ENCODE measurements around the gene SSX1.
"Not testable (repeated sequence)": the region's sequence is repeated elsewhere in the genome, so short reads cannot be mapped to it uniquely, and the experiment has no call there.

Gene SSX1, protein sequence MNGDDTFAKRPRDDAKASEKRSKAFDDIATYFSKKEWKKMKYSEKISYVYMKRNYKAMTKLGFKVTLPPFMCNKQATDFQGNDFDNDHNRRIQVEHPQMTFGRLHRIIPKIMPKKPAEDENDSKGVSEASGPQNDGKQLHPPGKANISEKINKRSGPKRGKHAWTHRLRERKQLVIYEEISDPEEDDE

DNA sequence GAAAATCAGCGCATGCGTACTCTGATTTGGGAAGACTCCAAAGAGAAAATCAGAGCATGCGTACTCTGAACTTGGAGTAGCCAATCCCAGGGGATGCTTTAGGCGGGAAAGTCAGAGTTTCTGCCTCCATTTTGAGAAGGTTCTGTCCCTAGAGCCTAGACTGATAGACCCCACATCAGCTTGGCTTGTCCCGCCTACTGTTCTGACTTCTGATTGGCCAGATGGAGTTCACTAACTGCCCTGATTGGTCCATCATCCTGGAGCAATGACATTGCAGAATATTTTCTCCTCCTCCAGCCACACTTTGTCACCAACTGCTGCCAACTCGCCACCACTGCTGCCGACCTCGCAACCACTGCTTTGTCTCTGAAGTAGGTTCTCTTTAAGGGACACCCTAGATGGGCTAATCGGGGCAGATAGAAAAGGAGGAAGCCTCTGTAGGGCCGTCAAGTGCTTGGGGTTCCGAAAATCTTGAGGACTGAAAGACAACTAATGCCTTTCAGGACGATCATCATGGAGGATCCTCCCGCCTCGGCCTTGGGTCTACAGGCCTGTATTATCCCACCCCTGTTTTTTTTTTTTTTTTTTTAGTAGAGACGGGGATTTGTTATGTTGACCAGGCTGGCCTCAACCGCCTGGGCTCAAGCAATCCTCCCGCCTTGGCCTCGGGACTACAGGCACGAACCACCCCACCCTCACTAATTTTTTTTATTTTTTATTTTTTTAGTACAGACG, at the start of gene SSX1:
TSS of gene SSX1 (plus strand) at position 331 of the 735 bp plus-strand sequence. CDS start 1,850 bp downstream, outside the sequence.
- DNase-seq, result not testable (repeated sequence)

- not testable (repeated sequence) for DNase-seq
These were observed 40.9 kb upstream of the SSX1 start for GRCh38 chrX:48214341-48214740.

DNA sequence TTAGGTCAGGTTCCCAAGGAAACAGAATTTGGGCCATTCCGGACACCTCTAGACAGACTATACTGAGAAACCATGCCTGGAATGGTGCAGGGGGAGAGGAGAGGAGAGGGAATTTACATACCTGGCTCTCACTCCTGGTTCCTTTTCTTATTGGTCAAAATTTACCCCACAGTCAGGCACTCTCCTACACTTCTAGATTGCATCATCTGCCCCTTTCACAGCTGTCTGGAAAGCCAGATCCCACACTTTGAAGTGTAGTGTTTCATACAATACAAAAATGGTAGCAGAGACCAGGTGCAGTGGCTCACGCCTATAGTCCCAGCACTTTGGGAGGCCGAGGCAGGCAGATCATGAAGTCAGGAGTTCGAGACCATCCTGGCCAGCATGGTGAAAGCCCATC, 31.0 kb upstream of the SSX1 start:
- not testable (repeated sequence) for DNase-seq

DNA sequence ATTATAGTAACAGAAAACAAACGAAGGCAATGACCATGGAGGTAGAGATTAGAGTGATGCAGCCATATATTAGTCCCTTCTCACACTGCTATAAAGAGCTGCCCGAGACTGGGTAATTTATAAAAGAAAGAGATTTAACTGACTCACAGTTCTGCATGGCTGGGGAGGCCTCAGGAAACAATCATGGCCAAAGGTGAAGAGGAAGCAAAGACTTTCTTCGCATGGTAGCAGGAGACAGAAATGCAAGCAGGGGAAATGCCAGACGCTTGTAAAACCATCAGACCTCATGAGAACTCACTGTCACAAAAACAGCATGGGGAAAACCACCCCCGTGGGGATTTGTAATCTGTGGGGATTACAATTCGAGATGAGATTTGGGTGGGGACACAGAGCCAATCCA, 2.2 kb upstream of the SSX1 start:
- not testable (repeated sequence) for DNase-seq

DNA sequence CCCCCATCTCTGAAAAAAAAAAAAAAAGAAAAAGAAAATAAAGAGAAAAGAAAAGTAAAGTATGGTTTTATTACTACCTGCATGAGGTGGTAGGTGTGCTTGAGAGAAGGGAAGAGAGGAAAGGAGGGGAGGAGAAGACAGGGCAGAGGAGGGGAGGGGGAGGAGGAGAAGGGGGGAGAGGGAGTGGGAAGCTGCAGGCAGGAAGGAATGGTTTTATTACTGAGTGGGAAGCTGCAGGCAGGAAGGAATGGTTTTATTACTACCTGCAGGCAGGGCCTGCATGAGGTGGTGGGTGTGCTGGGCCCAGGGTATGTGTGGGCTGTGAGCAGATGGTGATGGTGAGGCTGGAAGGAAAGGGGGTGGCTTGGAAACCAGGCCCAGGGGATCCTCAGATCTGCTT, 19.2 kb downstream of the SSX1 start:
- DNase-seq, result not testable (repeated sequence)

DNA sequence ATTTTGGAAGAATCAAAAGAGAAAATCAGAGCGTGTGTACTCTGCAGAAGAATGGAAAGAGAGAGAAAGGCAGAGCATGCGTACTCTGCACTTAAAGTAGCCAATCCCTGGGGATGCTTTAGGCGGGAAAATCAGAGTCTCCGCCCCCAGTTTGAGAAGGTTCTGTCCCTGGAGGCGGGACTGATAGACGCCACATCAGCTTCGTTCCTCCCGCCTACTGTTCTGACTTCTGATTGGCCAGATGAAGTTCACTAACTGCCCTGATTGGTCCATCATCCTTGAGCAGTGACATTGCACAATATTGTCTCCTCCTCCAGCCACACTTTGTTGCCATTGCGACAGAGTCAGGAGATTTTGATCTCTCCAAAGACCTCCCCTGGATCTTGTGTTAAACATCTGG, 23.8 kb downstream of the SSX1 start:
- no peak for DNase-seq

DNA sequence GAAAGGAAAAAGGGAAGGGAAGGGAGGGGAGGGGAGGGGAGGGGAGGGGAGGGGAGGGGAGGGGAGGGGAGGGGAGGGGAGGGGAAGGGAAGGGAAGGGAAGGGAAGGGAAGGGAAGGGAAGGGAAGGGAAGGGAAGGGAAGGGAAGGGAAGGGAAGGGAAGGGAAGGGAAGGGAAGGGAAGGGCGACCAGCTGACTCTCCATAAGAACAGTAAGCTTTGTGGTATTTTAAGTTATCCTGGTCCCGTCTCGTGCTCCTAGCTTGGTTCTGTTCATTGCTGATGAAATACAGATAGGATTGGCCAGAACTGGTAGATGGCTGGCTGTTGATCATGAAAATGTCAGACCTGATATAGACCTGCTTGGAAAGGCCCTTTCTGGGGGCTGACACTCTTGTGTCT, 25.5 kb downstream of the SSX1 start:
- DNase-seq, result not testable (repeated sequence)

DNA sequence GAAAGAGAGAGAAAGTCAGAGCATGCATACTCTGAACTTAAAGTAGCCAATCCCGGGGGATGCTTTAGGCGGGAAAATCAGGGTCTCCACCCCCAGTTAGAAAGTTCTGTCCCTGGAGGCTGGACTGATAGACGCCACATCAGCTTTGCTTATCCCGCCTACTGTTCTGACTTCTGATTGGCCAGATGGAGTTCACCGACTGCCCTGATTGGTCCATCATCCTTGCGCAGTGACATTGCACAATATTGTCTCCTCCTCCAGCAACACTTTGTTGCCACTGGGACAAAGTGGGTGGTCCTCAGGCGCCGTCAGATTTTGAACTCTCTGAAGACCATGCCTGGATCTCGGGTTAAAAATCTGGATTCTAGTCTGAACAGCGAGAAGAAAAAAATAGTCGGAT, 51.0 kb downstream of the SSX1 start:
- no peak for DNase-seq

DNA sequence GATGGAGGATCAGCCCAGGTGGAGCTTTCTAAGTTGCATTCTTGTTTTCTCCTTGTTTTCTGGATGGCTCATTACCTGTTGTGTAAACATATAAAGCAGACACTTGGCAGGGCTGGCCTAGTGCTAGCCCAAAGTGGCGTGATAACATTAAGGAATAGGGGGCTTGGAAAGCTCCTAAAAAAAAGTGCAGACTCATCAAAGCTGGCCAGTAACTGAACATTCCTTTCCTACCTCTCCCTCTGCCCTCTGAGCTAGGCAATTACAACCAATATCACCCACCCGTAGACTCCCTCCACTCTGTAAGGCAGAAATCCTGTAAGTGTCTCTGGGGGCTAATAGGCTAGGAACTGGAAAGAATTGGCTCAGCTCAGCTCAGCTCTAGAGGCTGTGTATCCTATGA, 58.8 kb downstream of the SSX1 start:
- DNase-seq, result not testable (repeated sequence)
